ENCODE results near the gene PIGL.

The PIGL gene

GRCh38 chr17:16313139-16314090, 96.4 kb downstream of the PIGL start:
- no peak for DNase-seq

- no peak for DNase-seq
Observed at GRCh38 chr17:16314189-16314588, 97.2 kb downstream of the PIGL start.

DNA sequence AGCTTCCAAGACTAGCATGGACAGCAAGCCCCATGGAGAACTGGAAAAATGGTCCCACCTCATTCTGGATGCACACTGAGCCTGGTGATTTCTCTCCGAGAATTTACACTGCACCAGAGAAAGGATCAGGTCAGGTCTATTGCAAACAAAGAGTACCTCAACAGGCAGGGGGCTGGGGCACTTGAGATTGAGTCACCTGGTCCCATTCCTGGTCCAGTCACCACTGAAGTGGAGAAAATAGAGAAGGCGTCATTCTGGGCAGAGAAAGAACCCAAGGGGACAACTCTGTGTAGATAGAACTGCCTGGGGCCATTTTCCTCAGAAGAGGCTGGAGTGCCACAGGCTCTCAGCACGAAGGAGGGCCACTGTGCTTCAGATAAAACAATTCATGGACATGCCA, 97.8 kb downstream of the PIGL start:
- no peak for DNase-seq

- DNase-seq = no peak
Observed at GRCh38 chr17:16319969-16320368, 103.0 kb downstream of the PIGL start.

- no peak for DNase-seq
Observed at GRCh38 chr17:16322636-16323035, 105.6 kb downstream of the PIGL start.

DNA sequence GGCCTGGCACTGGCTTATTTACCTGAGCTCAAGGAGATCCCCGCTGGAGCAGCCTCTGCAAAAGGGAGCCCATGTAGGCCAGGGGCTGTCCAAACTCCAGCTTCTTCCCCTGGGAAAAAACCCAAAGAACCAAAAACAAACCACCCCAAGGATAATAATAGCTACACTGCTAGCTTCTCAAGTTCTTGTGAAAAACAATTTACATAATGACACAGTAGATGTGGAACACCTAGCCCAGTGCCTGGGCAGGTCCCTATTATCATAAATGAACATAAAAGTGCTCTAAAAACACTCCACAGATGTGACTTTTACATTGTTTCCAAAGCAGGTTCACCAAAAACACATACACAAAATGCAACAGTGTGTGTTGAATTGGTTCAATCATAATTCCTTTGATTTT, 109.0 kb downstream of the PIGL start:
- DNase-seq = no peak

- DNase-seq = no peak
Observed at GRCh38 chr17:16327018-16327417, 110.0 kb downstream of the PIGL start.

- DNase-seq = no peak
Observed at GRCh38 chr17:16328997-16329396, 112.0 kb downstream of the PIGL start.

- no peak for DNase-seq
Observed at GRCh38 chr17:16329519-16330271, 112.7 kb downstream of the PIGL start.

DNA sequence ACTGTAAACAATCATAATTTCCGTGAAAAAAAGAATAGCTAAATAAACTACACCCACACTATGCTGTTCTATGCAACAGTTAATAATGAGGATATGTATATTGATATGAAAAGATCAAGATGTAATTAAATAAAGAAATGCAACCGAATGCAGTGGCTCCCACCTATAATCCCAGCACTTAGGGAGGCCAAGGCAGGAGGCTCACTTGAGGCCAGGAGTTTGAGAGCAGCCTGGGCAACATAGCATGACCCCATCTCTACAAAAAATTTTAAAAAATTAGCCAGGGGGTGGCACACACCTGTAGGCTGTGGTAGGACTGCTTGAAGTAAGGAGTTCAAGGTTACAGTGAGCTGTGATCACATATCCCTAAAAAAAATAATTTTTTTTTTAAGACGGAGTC, 121.4 kb downstream of the PIGL start:
- DNase-seq = no peak

GRCh38 chr17:16339402-16339801, 122.4 kb downstream of the PIGL start:
- no peak for DNase-seq

- DNase-seq = no peak
Observed at GRCh38 chr17:16339959-16340358, 122.9 kb downstream of the PIGL start.

DNA sequence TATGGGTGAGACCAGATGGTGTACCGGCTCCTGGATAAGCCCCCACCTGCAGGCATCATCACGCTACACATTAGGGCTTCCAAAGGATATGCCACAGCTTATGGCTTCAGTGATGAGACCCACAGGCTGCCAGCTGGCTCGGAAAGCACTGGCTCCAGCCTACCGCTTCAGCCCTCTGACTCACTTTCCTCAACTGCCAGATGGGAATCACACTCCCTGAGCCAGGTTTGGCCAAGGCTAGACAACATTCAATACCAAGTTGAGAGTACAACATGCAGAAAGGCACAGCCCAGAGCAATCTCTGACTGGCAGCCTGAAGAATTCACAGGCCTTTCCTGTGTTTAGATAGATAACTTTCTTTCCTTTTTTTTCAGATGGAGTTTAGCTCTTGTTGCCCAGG, 126.0 kb downstream of the PIGL start:
- no peak for DNase-seq

- no peak for DNase-seq
Observed at GRCh38 chr17:16343569-16343968, 126.6 kb downstream of the PIGL start.

DNA sequence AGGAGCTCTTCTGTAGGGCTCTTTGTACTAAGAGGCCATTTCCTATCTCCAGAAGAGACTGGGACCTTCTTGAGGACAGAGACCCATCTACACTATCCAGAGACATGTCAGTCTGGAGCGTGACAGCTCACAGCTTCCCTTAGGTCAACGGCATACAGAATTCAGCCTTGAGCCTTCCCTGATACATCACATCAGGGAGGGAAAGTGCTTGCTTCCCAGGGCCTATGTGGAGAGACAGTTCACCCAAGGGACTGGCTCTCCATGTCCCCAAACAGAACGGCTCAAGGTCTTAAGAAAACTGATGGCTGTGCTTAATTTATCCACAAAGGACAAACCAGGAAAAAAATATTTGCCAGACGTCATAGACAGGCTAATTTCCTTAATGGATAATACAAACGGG, 128.6 kb downstream of the PIGL start:
- DNase-seq = no peak

DNA sequence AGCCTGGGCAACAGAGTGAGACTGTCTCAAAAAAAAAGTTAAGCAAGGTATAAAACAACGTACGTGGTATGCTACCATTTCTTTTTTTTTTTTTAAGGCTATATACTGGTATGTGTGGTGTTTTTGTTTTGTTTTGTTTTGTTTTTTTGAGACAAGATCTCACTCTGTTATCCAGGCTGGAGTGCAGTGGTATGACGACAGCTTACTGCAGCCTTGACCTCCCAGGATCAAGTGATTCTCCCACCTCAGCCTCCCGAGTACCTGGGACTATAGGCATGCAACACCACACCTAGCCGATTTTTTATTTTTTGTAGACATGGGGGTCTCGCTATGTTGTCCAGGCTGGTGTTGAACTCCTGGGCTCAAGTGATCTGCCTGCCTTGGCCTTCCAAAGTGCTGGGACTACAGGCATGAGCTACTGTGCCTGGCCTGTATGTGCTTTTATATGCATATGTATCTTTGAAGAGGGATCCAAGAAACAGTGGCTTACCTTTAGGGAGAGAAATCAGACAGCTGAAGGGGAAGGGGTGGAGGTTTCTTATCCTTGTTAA, 129.8 kb downstream of the PIGL start:
- no peak for DNase-seq

DNA sequence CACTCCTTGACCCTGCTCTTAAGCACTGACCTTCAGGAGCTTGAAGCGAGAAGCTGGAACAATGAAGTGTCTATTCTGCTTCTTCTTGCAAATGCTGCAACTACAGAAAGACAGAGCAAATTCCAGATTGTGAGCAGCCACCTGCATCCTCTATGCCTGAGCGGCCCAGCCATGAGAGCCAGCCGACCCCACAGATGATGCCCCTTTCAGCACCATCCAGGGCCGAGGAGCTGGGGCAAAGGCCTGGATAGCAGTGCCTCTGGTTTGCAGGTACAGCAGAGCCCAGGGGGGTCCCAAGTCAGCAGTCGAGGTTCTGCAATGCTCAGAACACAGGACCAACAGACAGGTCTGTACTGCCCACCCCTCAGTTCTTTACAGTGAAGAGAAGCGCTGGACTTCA, 131.6 kb downstream of the PIGL start:
- DNase-seq = no peak

GRCh38 chr17:16349431-16349830, 132.4 kb downstream of the PIGL start:
- DNase-seq = no peak

DNA sequence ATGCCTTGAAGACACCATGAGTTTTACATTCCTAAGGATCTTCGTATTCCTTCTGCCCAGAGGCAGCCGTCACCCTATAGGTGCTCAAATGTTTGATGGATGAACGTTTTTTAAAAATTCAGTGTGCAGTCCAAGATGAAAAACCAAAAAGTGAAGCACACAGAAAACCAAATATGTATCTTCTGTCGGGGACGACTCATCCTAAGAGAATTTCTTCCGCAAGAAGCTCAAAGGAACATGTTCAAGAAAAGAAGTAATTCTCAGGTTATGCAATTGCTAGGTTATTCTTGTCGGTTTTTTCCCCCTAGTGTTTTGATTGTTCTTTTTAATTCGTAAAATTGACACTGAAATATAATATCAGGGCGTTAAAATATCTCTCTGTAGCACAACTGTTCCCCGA, 134.8 kb downstream of the PIGL start:
- DNase-seq = no peak

DNA sequence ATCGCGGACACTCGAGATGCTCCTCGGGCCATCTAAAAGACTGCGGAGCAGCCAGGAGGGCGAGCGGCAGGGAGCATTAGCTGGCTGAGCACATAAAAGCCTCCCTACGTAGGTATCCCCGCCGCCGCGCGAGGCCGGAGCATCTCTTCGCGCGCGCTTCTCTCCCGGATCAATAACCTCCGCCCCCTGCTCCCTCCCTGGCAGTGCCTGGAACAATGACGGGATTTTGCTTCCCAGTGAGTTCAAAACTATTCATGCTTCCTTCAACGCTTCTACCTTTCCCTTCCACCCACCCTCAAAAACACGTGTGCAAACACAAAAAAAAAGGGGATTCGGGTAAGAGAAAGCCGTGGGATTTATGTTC, 135.3 kb downstream of the PIGL start:
- peak; percentile 39 for DNase-seq

GRCh38 chr17:16352667-16353316, 135.8 kb downstream of the PIGL start:
- peak; percentile 48 for DNase-seq

GRCh38 chr17:16353317-16354174, 136.5 kb downstream of the PIGL start, which contains the start of gene CENPV:
CENPV (minus strand) TSS chr17:16353469; CDS start chr17:16353436, 33 bp downstream.
- peak; percentile 71 for DNase-seq
